Measurements from ENCODE around the gene ZNF594.

- TF ChIP-seq POLR2A (IDR thresholded peaks at IDR 0.05): no peak
- no peak for TF ChIP-seq CTCF (IDR thresholded peaks at IDR 0.05)
- TF ChIP-seq EP300 (IDR thresholded peaks at IDR 0.05): no peak
- TF ChIP-seq POLR2AphosphoS5 (IDR thresholded peaks at IDR 0.05): no peak
Measured at GRCh38 chr17:5219536-5219935, 27.9 kb upstream of the ZNF594 start.

All from suprapubic skin (tissue), 4 donors.